GM18873 (cell line): ENCODE data around the gene SYNPO.

ENCODE experiments used
- ATAC-seq: cut with Tn5 transposase; IDR thresholded peaks from one replicate; pipeline ENCODE4 v1.9.1; 2021; ENCODE audit warnings: mild to moderate bottlenecking, moderate library complexity, moderate number of reproducible peaks; ENCODE audit not compliant: unreplicated experiment, low FRiP score

Gene SYNPO

DNA sequence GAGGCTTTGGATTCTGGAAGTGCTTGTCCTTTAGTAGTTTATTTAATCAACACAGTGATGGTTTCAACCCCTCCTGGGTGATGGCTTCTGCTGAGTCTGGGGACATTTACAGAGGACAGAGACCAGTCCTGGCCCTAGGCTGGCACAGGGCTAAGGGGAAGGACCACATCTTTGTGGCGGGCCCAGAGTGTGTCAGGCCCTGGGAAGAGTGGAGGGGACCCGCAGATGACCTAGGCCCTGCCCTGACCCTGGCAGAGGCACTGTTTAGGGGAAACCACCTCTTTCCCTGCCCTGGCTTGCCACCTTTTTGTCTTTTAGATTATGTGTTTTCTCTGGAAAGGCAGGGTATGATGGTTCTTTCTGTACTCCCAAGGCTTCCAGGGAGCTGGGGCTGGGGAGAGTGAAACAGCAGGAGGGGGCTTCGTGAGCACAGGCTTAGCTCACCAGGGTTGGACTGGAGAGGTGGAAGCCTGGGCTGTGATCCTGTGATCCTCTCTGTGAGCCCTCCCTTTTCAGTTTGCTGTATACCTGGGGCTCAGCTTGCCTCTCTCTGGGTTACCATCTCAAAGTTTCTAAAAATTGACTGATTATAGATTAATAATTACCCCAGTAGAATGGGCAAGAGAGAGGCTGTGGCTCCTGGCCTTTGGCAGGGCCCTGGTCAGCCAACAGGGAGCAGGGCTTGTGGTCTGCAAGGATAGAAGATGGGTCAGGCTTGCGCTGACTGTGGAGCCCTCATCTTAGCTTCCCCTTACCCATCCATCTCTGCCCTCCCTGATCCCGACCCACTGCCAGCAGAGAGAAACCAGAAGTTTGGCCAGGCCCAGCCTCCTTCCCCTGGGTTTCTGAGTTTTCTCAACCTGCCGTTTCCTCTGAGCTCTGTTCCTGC lies 1.7 kb upstream of the SYNPO start:
- ATAC-seq, result no peak

DNA sequence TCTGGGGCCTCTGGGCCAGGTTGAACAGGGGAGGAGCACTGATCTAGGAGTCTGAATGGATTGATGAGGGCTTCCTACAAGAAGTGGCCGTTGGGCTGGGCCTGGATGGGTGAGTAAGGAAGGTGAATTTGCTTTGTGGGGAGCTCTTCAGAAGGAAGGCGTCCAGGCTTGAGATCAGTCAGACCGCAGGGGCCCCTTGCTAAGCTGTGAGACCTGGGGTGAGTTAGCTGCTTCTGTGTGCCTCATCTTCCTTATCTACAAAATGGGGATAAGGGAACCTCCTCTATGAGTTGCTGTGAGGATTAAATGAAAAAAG lies 1.1 kb upstream of the SYNPO start:
- ATAC-seq, result no peak

- ATAC-seq, result no peak
These were observed 709 bp upstream of the SYNPO start for GRCh38 chr5:150639751-150640150.

DNA sequence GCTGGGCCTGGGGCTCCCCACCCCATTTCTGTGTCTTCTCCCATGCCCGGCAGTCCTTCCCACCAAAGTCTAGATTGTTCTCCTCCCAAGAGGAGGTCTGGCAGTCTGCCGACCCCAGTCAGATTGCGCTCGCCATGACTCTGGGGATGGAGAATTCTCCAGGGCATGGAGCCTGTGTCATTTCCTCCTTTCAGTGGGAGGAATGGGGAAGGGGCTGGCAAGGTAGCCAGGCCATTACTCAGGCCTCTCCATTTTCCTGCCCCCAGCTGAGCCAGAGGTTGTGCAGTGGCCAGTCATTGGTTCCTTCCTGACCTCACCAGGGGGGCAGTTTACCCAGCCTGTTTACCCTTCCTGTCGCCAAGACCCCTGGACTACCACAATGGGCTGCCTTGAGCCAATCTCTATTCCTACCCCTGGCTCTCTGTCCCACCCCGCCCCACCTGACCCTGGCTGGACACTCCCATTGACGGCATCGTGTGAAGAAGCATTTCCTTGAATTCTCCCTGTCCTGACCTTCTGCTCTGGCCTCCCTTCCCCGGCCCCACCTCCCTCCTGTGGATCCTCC lies 628 bp downstream of the SYNPO start:
- ATAC-seq, result no peak

DNA sequence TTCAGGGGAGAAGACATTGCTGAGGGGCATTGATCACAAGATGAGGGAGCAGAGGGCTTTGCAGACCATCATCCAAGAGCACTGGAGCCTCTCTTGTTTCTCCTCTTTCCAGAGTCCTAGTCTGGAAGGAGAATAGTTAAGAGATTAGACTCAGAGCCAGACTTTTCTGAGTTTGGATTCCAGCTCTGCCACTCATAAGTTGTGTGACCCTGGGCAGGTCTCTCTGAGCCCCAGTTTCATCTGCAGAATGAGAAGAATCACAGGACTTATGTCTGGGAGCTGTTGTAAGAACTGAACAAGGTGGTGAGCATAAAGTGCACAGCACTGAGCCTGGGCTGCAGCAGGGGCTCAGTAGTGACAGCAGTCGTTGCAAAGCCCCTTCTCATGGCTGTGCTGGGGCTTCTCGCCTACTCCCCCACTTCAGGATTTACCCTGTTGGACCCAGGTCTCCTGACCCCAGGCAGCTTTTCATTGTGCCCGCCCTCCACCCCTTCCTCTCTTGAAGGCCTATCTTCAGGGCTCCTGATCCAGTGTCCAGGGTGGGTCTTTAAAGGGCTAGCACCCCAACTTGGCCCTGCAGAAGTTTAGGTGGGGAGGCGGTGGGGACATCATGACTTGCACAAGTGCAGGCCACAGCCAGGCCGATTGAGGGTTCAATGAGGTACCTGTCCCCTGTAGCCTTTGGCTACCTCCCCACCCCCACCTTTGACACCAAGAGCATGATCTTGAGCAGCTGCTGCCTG lies 1.5 kb downstream of the SYNPO start:
- ATAC-seq, result no peak

DNA sequence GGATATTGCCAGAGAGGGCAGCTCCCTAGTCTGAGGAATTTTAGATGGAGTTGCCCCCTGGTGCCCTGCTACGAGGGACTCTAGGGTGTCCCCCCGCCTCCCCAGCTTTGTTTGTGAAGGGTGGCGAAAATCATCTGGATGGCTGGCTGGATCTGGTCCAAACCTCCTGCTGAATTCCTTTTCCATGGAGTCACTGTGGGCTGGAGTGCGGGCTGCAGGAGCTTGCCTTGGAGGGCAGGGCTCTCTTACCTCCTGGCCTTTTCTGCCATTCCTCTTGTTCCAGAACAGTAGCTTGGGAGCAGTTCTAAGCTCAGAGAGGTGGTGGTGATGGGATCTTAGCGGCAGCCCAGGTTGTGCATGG lies 2.1 kb downstream of the SYNPO start:
- no peak for ATAC-seq

DNA sequence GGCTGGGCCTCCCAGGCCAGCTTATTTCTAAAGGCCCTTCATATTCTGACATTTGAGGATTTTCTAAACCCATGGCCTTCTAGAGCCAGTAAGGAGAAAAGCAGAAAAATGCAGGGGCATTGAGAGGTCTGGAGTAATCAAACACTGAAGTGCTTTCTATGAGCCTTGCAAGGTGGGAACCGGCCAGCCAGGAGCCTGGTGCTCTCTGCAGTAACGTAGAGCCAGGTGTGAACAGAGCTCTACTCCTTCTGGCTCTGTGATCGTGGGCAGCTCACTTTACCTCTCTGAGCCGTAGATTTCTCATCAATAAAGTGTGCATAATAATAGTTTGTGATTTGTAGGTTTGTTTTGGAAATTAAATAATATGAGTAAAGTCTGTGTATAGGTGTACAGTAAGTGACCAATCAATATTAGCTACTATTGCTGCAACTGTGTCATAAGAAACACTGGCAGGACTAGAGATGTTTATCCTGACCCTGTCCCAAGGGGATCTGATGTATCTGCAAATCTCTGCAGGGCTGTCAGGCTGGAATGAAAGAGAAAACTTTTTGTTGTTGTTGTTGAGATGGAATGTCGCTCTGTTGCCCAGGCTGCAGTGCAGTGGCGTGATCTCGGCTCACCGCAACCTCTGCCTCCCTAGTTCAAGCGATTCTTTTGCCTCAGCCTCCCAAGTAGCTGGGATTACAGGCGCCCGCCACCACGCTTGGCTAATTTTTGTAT lies 2.7 kb downstream of the SYNPO start:
- no peak for ATAC-seq

GRCh38 chr5:150644058-150644457 lies 3.6 kb downstream of the SYNPO start:
- no peak for ATAC-seq

- ATAC-seq, result no peak
These were observed 4.1 kb downstream of the SYNPO start for GRCh38 chr5:150644514-150644913.

- no peak for ATAC-seq
These were observed 4.7 kb downstream of the SYNPO start for GRCh38 chr5:150645070-150645700.

DNA sequence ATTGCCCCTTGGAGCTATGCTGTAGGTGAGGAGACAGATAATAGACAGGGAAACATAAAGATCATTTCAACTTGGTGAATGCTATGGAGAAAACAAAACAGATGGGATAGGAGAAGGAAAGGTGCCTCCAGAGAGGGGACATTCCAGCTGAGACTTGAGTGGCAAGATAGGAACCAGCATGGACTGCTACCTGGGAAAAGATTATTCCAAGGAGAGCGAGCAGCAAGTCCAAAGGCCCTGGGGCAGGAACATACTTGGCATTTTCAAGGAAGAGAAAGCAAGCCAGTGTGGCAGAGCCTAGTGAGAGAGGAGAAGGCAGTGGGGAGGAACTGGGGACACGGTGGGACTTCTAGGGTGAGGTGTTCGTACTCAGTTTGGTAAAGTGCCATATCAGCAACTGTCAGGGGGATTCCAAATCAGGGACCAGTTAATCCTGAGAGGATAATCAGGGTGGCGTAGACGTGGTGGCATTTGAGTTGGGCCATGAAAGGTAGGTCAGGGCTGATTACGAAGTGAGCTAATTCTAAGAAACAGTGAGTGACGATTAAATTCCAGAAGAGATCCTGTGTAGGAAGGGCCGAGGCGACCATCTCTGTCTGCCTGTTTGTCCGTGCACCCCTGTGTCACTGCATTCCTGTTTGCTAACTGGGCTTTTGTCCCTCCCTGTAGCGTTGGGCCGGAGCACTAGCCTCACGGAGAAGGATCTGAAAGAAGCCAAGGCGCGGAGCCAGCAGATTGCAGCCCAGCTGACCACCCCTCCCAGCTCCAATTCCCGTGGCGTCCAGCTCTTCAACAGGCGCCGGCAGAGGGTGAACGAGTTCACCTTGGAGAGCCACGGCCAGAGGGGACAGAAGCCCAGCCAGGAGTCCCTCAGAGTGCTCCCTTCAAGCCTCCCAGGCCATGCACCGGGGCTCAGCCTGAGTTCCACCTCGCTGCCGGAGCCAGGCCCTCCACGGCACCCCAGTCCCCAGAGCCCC lies 7.1 kb downstream of the SYNPO start:
- no peak for ATAC-seq

DNA sequence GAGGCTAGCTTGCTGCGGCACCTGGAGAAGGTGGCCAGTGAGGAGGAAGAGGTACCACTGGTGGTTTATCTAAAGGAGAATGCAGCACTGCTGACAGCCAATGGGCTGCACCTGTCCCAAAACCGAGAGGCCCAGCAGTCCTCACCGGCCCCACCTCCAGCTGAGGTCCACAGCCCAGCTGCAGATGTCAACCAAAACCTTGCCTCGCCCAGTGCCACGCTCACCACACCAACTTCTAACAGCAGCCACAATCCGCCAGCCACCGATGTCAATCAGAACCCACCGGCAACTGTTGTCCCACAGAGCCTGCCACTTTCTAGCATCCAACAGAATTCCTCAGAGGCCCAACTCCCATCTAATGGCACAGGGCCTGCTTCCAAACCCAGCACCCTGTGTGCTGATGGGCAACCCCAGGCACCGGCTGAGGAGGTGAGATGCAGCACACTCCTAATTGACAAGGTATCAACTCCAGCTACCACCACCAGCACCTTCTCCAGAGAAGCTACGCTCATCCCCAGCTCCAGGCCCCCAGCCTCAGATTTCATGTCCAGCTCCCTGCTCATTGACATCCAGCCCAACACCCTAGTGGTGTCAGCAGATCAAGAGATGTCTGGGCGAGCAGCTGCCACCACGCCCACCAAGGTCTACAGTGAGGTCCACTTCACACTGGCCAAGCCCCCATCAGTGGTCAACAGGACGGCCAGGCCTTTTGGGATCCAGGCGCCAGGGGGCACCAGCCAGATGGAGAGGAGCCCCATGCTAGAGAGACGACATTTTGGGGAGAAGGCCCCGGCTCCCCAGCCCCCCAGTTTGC lies 8.0 kb downstream of the SYNPO start:
- no peak for ATAC-seq

DNA sequence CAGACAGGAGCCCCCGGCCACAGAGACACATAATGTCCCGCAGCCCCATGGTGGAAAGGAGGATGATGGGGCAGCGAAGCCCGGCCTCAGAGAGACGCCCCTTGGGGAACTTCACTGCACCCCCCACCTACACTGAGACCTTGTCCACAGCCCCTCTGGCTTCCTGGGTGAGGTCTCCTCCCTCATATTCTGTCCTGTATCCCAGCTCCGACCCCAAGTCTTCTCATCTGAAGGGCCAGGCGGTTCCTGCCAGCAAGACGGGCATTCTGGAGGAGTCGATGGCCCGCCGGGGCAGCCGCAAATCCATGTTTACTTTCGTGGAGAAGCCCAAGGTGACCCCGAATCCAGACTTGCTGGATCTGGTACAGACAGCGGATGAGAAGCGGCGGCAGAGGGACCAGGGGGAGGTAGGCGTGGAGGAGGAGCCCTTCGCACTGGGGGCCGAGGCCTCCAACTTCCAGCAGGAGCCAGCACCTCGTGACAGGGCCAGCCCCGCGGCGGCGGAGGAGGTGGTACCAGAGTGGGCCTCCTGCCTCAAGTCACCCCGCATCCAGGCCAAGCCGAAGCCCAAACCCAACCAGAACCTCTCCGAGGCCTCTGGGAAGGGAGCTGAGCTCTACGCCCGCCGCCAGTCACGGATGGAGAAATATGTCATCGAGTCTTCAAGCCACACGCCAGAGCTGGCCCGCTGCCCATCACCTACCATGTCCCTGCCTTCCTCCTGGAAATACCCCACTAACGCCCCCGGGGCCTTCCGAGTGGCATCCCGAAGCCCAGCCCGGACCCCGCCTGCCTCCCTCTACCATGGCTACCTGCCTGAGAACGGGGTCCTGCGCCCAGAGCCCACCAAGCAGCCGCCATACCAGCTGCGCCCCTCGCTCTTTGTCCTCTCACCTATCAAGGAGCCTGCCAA lies 8.9 kb downstream of the SYNPO start:
- no peak for ATAC-seq

DNA sequence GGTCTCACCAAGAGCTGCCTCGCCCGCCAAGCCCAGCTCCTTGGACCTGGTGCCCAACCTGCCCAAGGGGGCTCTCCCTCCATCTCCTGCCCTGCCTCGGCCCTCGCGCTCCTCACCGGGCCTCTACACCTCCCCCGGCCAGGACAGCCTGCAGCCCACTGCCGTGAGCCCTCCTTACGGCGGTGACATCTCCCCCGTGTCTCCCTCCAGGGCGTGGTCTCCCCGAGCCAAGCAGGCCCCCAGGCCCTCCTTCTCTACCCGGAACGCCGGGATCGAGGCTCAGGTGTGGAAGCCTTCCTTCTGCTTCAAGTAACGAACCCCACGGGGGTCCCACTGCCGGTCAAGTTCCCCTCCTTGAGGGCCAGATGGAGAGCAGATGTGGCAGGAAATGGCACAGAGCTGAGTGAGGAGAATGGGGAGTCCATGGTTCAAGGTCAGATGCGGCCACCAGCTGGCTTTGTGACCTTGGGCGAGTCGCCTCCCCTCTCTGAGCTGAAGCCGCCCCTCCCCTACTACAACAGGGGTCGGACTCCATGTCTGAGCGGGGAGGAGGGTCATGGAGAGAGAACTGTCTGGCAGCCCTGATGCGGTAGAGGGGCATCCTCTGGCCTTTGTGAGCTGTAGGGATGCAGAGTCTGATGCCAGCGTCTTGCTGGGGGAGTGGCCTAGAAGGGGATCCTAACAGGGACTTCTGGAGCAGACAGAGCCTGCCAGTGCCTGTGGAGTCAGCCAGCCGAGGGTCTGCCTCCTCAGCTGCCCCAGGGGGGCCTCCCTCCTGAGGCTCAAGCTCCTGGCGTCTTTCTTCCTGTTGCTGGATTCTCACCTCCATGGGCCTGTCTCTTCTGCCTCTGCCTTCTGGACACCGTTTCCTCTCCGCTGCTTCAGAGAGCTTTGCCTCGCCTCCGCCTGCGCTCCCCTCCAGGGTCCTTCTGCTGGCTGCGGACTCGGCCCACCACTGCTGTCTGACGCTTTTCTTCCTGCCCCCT lies 9.9 kb downstream of the SYNPO start:
- ATAC-seq, result no peak

GRCh38 chr5:150651382-150651781 lies 10.9 kb downstream of the SYNPO start:
- no peak for ATAC-seq

GRCh38 chr5:150651924-150652671 lies 11.6 kb downstream of the SYNPO start:
- ATAC-seq, result no peak
